GM23338 (cell line): Measurements from ENCODE around the gene FCER1G. TPM values are rescaled to one million over a fixed set of nuclear protein-coding genes. Genes with fewer than 3 reads are reported as not detected.

Source experiments
- ATAC-seq: fragments of 200-7000 bp; cut with Tn5 transposase; 3 replicates; pipeline ENCODE4 v1.9.1; 2020
- DNase-seq: peaks from one replicate; pipeline ENCODE4 v3.0.0-alpha.2; 2015; ENCODE audit warnings: low spot score
- H2AFZ ChIP-seq: fragments of 200-600 bp; sonication (generic); 2 replicates; pipeline ENCODE4 v1.8.0; 2016; ENCODE audit warnings: antibody characterized with exemption, mild to moderate bottlenecking, moderate library complexity
- H3F3A ChIP-seq: fragments of 200-600 bp; sonication (generic); replicated peaks from 2 replicates; pipeline ENCODE4 v1.8.0; 2017; ENCODE audit warnings: antibody characterized with exemption, mixed run types, low read depth
- H3K27ac ChIP-seq: fragments of 200-600 bp; sonication (generic); 2 replicates; pipeline ENCODE4 v1.6.1; 2016; ENCODE audit warnings: low read depth
- H3K27me3 ChIP-seq: fragments of 200-600 bp; sonication (generic); 2 replicates; pipeline ENCODE4 v1.8.0; 2016; ENCODE audit warnings: mild to moderate bottlenecking, mixed run types, moderate library complexity; ENCODE audit not compliant: insufficient read depth
- H3K36me3 ChIP-seq: fragments of 200-600 bp; sonication (generic); 2 replicates; pipeline ENCODE4 v1.8.0; 2016; ENCODE audit warnings: mild to moderate bottlenecking; ENCODE audit not compliant: insufficient read depth
- H3K4me1 ChIP-seq: fragments of 200-600 bp; sonication (generic); 2 replicates; pipeline ENCODE4 v1.8.0; 2016; ENCODE audit warnings: mild to moderate bottlenecking, moderate library complexity; ENCODE audit not compliant: insufficient read depth
- H3K4me2 ChIP-seq: fragments of 200-600 bp; sonication (generic); 2 replicates; pipeline ENCODE4 v1.7.1; 2017; ENCODE audit warnings: mixed run types
- H3K4me3 ChIP-seq: fragments of 200-600 bp; sonication (generic); 2 replicates; pipeline ENCODE4 v1.6.1; 2016; ENCODE audit warnings: mixed run types
- H3K79me2 ChIP-seq: fragments of 200-600 bp; sonication (generic); replicated peaks from 2 replicates; pipeline ENCODE4 v1.8.0; 2017; ENCODE audit warnings: mild to moderate bottlenecking; ENCODE audit not compliant: insufficient read depth
- H3K9me2 ChIP-seq: fragments of 200-600 bp; sonication (generic); 2 replicates; pipeline ENCODE4 v1.8.0; 2017; ENCODE audit not compliant: insufficient read depth
- H4K20me1 ChIP-seq: fragments of 200-600 bp; sonication (generic); replicated peaks from 2 replicates; pipeline ENCODE4 v1.8.0; 2017; ENCODE audit warnings: mild to moderate bottlenecking; ENCODE audit not compliant: insufficient read depth
- H3K27ac Mint-ChIP-seq: 2 replicates; pipeline ENCODE4 v1.8.0; 2020; ENCODE audit warnings: inconsistent platforms, mild to moderate bottlenecking, moderate library complexity, mixed read lengths
- H3K27me3 Mint-ChIP-seq: 3 replicates; pipeline ENCODE4 v1.8.0; 2022; ENCODE audit warnings: low read depth, mild to moderate bottlenecking, moderate library complexity, mixed read lengths, inconsistent platforms; ENCODE audit not compliant: insufficient read depth, poor library complexity
- H3K36me3 Mint-ChIP-seq: 3 replicates; pipeline ENCODE4 v1.8.0; 2021; ENCODE audit warnings: low read depth, mild to moderate bottlenecking, inconsistent platforms, moderate library complexity, mixed read lengths
- H3K4me1 Mint-ChIP-seq: 3 replicates; pipeline ENCODE4 v1.8.0; 2020; ENCODE audit warnings: mild to moderate bottlenecking, inconsistent platforms, mixed read lengths
- H3K4me3 Mint-ChIP-seq: 3 replicates; pipeline ENCODE4 v1.8.0; 2021; ENCODE audit warnings: moderate library complexity, mild to moderate bottlenecking, inconsistent platforms, mixed read lengths
- H3K9me3 Mint-ChIP-seq: 3 replicates; pipeline ENCODE4 v1.8.0; 2020; ENCODE audit warnings: moderate library complexity, mild to moderate bottlenecking, inconsistent platforms, mixed read lengths
- EZH2 ChIP-seq: fragments of 200-600 bp; sonication (generic); IDR thresholded peaks from one replicate; pipeline ENCODE4 v1.8.0; 2017; ENCODE audit warnings: antibody characterized with exemption, mild to moderate bottlenecking, low read depth; ENCODE audit not compliant: unreplicated experiment
- EZH2phosphoT487 ChIP-seq: fragments of 200-600 bp; sonication (generic); IDR thresholded peaks from one replicate; pipeline ENCODE4 v1.8.1; 2018; ENCODE audit warnings: antibody characterized with exemption; ENCODE audit not compliant: unreplicated experiment
- JUNB ChIP-seq: IDR thresholded peaks from one replicate; pipeline ENCODE4 v1.6.1; 2016; ENCODE audit warnings: antibody characterized with exemption; ENCODE audit not compliant: unreplicated experiment
- NANOG ChIP-seq: IDR thresholded peaks from 2 replicates; pipeline ENCODE4 v1.6.1; 2016; ENCODE audit warnings: antibody characterized with exemption, borderline replicate concordance
- POLR2AphosphoS5 ChIP-seq: IDR thresholded peaks from 2 replicates; pipeline ENCODE4 v1.6.1; 2016; ENCODE audit warnings: antibody characterized with exemption, low read depth
- STAT1 ChIP-seq: IDR thresholded peaks from one replicate; pipeline ENCODE4 v1.6.1; 2016; ENCODE audit warnings: antibody characterized with exemption; ENCODE audit not compliant: unreplicated experiment
- ZNF114 ChIP-seq: fragments of 250-450 bp; sonication (Bioruptor Pico); IDR thresholded peaks from 2 replicates; pipeline ENCODE4 v1.5.0; 2020; ENCODE audit warnings: mild to moderate bottlenecking, moderate library complexity
- ZNF331 ChIP-seq: fragments of 250-450 bp; sonication (Bioruptor Pico); IDR thresholded peaks from 2 replicates; pipeline ENCODE4 v1.5.0; 2020; ENCODE audit warnings: low read depth, mild to moderate bottlenecking, moderate library complexity
- polyA plus RNA-seq: library from polyadenylated mRNA; unstranded; fragments of >200 nt; fragmentation: Nextera tagmentation; extraction: Ambion mirVana; gene quantifications from 2 replicates; pipeline ENCODE4 v1.2.1, GENCODE V29; 2016
- total RNA-seq: library from RNA; depleted of rRNA; stranded (reverse); fragments of >200 nt; shearing (Covaris generic); gene quantifications from 2 replicates; pipeline ENCODE4 v1.2.3, GENCODE V29; 2014
- TF ChIP-seq, protein P1 (sequence below): IDR thresholded peaks from one replicate; pipeline ENCODE4 v1.6.1; 2018; ENCODE audit warnings: antibody characterized with exemption; ENCODE audit not compliant: unreplicated experiment
- TF ChIP-seq, protein P2 (sequence below), 2 experiments: fragments of 200-600 bp in 1 of 2; sonication (generic) in 1 of 2; conservative IDR thresholded peaks; 2 replicates each; pipeline versions ENCODE4 v1.5.1 to v1.6.1; 2016 to 2017; ENCODE audit warnings: antibody characterized with exemption in 2 of 2, low read depth in 2 of 2, mild to moderate bottlenecking in 2 of 2, moderate library complexity in 1 of 2
- TF ChIP-seq, protein P3 (sequence below): IDR thresholded peaks from 2 replicates; pipeline ENCODE4 v1.6.1; 2016; ENCODE audit warnings: antibody characterized with exemption

Gene FCER1G
- total and polyA plus RNA-seq, 2 experiments from 2014 or later, result 1.1 TPM; not detected in 1

DNA sequence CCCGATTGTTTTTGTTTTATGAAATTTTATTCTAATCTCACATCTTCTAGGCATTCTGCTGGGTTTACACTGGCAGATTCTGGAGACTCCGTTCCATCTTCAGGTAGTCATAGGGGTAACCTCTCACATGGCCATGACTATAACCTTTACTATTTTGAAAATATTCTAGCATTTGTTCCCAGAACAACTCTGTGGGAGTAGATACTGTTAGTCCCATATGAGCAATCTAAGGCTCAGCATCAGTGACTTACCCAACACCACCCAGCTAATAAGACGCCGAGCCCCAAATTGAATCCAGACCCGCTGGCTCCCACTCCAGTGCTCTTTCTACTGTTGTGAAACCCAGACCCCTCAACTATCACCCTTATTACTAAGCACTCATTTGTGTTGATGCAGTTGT, 26.1 kb upstream of the FCER1G start (continued):
- TF ChIP-seq, protein P1, sequence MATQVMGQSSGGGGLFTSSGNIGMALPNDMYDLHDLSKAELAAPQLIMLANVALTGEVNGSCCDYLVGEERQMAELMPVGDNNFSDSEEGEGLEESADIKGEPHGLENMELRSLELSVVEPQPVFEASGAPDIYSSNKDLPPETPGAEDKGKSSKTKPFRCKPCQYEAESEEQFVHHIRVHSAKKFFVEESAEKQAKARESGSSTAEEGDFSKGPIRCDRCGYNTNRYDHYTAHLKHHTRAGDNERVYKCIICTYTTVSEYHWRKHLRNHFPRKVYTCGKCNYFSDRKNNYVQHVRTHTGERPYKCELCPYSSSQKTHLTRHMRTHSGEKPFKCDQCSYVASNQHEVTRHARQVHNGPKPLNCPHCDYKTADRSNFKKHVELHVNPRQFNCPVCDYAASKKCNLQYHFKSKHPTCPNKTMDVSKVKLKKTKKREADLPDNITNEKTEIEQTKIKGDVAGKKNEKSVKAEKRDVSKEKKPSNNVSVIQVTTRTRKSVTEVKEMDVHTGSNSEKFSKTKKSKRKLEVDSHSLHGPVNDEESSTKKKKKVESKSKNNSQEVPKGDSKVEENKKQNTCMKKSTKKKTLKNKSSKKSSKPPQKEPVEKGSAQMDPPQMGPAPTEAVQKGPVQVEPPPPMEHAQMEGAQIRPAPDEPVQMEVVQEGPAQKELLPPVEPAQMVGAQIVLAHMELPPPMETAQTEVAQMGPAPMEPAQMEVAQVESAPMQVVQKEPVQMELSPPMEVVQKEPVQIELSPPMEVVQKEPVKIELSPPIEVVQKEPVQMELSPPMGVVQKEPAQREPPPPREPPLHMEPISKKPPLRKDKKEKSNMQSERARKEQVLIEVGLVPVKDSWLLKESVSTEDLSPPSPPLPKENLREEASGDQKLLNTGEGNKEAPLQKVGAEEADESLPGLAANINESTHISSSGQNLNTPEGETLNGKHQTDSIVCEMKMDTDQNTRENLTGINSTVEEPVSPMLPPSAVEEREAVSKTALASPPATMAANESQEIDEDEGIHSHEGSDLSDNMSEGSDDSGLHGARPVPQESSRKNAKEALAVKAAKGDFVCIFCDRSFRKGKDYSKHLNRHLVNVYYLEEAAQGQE, result no peak
- no peak for TF ChIP-seq ZNF331 (CRISPR knock-in tag)
- TF ChIP-seq EZH2phosphoT487, result no peak

GRCh38 chr1:161190962-161191521, 24.1 kb upstream of the FCER1G start:
- no peak overlapping the region for H3K4me3 Mint-ChIP-seq
- ATAC-seq, result peak; percentile 24
- TF ChIP-seq POLR2AphosphoS5 (no peak), EZH2phosphoT487 (no peak), EZH2 (no peak), NANOG (no peak), ZNF331 (CRISPR knock-in tag) (no peak), STAT1 (no peak), ZNF114 (CRISPR knock-in tag) (no peak), JUNB (no peak)
- TF ChIP-seq, protein P1, result no peak
- TF ChIP-seq, protein P2, sequence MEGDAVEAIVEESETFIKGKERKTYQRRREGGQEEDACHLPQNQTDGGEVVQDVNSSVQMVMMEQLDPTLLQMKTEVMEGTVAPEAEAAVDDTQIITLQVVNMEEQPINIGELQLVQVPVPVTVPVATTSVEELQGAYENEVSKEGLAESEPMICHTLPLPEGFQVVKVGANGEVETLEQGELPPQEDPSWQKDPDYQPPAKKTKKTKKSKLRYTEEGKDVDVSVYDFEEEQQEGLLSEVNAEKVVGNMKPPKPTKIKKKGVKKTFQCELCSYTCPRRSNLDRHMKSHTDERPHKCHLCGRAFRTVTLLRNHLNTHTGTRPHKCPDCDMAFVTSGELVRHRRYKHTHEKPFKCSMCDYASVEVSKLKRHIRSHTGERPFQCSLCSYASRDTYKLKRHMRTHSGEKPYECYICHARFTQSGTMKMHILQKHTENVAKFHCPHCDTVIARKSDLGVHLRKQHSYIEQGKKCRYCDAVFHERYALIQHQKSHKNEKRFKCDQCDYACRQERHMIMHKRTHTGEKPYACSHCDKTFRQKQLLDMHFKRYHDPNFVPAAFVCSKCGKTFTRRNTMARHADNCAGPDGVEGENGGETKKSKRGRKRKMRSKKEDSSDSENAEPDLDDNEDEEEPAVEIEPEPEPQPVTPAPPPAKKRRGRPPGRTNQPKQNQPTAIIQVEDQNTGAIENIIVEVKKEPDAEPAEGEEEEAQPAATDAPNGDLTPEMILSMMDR (conservative IDR thresholded peaks at IDR 0.05; ENCODE audit: low read depth in 2 of 2), result no peak
- TF ChIP-seq, protein P3, sequence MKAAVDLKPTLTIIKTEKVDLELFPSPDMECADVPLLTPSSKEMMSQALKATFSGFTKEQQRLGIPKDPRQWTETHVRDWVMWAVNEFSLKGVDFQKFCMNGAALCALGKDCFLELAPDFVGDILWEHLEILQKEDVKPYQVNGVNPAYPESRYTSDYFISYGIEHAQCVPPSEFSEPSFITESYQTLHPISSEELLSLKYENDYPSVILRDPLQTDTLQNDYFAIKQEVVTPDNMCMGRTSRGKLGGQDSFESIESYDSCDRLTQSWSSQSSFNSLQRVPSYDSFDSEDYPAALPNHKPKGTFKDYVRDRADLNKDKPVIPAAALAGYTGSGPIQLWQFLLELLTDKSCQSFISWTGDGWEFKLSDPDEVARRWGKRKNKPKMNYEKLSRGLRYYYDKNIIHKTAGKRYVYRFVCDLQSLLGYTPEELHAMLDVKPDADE, result no peak

More at GRCh38 chr1:161190962-161191521, 24.1 kb upstream of the FCER1G start:
- Histone ChIP-seq H3F3A (0 out of 2 replicates have a peak, but pooled peaks cover 3% of the 10 kb centered on the region), H2AFZ (no peak overlapping the region), H3K27me3 (no peaks in the 10 kb centered on the region), H3K4me2 (peak overlapping the region; percentile 48), H3K4me1 (peaks cover 2% of the 10 kb centered on the region; the same call in 1 of the 2 replicates), H3K9me2 (no peaks in the 10 kb centered on the region), H4K20me1 (no peaks in the 10 kb centered on the region), H3K36me3 (no peaks in the 10 kb centered on the region), H3K4me3 (no peak overlapping the region), H3K27ac (0 out of 2 replicates have a peak overlapping the region, but pooled peaks have one; percentile 9), H3K79me2 (no peaks in the 10 kb centered on the region)
- Mint-ChIP-seq H3K27ac (peak overlapping the region; percentile 59; the same call in 1 of the 2 replicates), H3K9me3 (no peaks in the 10 kb centered on the region), H3K36me3 (peaks cover 11% of the 10 kb centered on the region; the same call in 2 of the 3 replicates), H3K27me3 (peaks cover 5% of the 10 kb centered on the region), H3K4me1 (peaks cover 12% of the 10 kb centered on the region)
- DNase-seq, result peak; percentile 45
